Psoas muscle (tissue), 8 donors: Measurements from ENCODE around the gene RECQL5. TPM values are rescaled to one million over a fixed set of nuclear protein-coding genes. Genes with fewer than 3 reads are reported as not detected.
A peak's percentile ranks its signal among the peaks of the same experiment; 100 is the strongest.

ENCODE experiments used
- ATAC-seq, 4 donors: fragments of 200-7000 bp; cut with Tn5 transposase; one replicate each; pipeline ENCODE4 v1.9.1; 2020; ENCODE audit warnings: moderate library complexity in 3 of 4, mild to moderate bottlenecking in 2 of 4
- DNase-seq, 2 donors: peaks; one replicate each; pipeline ENCODE4 v3.0.0-alpha.2; 2020
- H3K27ac ChIP-seq: fragments of 200-600 bp; one replicate; pipeline ENCODE4 v1.8.0; 2022
- H3K27me3 ChIP-seq, 3 donors: fragments of 200-600 bp in 1 of 3; one replicate each; pipeline versions ENCODE4 v1.6.1 to v1.8.0; 2013 to 2022; ENCODE audit warnings: low read length in 2 of 3, mild to moderate bottlenecking in 2 of 3, moderate library complexity in 1 of 3; ENCODE audit not compliant: insufficient read depth in 3 of 3
- H3K36me3 ChIP-seq, 2 donors: fragments of 200-600 bp in 1 of 2; one replicate each; pipeline versions ENCODE4 v1.6.1 to v1.8.0; 2013 to 2022; ENCODE audit warnings: low read depth in 1 of 2, mild to moderate bottlenecking in 1 of 2, moderate library complexity in 1 of 2; ENCODE audit not compliant: insufficient read depth in 1 of 2
- H3K4me1 ChIP-seq: fragments of 200-600 bp; one replicate; pipeline ENCODE4 v1.8.0; 2022
- H3K4me3 ChIP-seq: fragments of 200-600 bp; one replicate; pipeline ENCODE4 v1.8.0; 2022; ENCODE audit warnings: mild to moderate bottlenecking
- H3K9me3 ChIP-seq: fragments of 200-600 bp; one replicate; pipeline ENCODE4 v1.8.0; 2022
- WGBS, 3 donors: extraction: QIAGEN DNeasy Blood & Tissue Kit; methylation state at CpG; one replicate each; pipeline versions ENCODE4 v1.1.6 to v1.1.7; 2013; 5-methylcytosine and 5-hydroxymethylcytosine counted together
- intact Hi-C, 2 donors: fragments of 100-400 bp; cut with DNase I; formaldehyde crosslinking; loops; one replicate each; pipeline versions ENCODE4 v1.11.0 to v1.14.2; 2022
- polyA plus RNA-seq, 3 donors: library from polyadenylated mRNA; stranded (reverse); fragments of 200-250 nt; gene quantifications; one replicate each; pipeline ENCODE4 v1.2.3, GENCODE V29; 2013
- total RNA-seq, 4 donors: library from RNA; stranded (reverse); fragmentation: NEBNext Ultra II Directional in 2 of 4; extraction: Animal tissue kit (Norgen Biotek cat#: 25700) in 2 of 4; gene quantifications; one replicate each; pipeline versions ENCODE4 v1.2.1 to v1.2.4, GENCODE V29; 2021 to 2023
- TF ChIP-seq, protein P1 (sequence below): fragments of 200-600 bp; IDR thresholded peaks from one replicate; pipeline ENCODE4 v1.8.0; 2022; ENCODE audit warnings: antibody characterized with exemption
- donor health status: healthy with polysubstance abuse.
- donor health status: DM: no; HTN: no; CAD: no; lungs with moderate emphysema.
- donor health status: Bipolar disorder and iron deficiency.
- donor health status: healthy.
- donor health status: DM: yes; HTN: yes; CAD: no.
- donor health status: DM: no; HTN: no; CAD: no.
- donor health status: DM: no; HTN: no; CAD: no.
- donor health status: DM: yes; HTN: yes; CAD: no.

RECQL5 gene
- total and polyA plus RNA-seq, 7 donors = 5.7 to 16.0 (median 8.0) TPM

DNA sequence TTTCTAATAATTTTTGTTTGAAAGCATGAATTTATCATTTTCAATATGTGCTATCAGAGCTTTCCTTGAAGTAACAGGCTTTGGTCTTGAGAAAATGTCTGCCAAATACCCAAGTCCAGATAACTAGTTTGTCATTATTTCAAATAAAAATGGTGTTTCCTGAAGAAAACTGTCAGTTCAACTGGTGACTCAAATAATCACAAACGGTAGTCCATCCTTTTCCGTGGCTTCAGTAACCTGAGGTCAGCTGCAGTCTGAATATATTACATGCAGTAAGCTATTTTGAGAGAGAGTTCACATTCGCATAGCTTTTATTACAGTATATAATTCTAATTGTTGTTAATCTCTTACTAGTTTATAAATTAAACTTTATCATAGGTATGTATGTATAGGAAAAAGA lies 9.5 kb upstream of the RECQL5 start:
- H3K9me3 ChIP-seq = no peaks in the 10 kb centered on the region
- no peaks in the 10 kb centered on the region for H3K27me3 ChIP-seq
- ATAC-seq (no peak), DNase-seq (no peak)
- WGBS, 3 donors = 43 to 70% (median 50%) methylated on average over 3 of the region's 3 CpGs
- no peak overlapping the region for H3K27ac ChIP-seq
- H3K4me3 ChIP-seq = no peak overlapping the region
- intact Hi-C loops = loop anchor here in 1 of 2 donors (5.0 kb wide), 1 partner anchor 44 kb away; the partner anchor contains the start of gene SMIM5
- TF ChIP-seq, protein P1, sequence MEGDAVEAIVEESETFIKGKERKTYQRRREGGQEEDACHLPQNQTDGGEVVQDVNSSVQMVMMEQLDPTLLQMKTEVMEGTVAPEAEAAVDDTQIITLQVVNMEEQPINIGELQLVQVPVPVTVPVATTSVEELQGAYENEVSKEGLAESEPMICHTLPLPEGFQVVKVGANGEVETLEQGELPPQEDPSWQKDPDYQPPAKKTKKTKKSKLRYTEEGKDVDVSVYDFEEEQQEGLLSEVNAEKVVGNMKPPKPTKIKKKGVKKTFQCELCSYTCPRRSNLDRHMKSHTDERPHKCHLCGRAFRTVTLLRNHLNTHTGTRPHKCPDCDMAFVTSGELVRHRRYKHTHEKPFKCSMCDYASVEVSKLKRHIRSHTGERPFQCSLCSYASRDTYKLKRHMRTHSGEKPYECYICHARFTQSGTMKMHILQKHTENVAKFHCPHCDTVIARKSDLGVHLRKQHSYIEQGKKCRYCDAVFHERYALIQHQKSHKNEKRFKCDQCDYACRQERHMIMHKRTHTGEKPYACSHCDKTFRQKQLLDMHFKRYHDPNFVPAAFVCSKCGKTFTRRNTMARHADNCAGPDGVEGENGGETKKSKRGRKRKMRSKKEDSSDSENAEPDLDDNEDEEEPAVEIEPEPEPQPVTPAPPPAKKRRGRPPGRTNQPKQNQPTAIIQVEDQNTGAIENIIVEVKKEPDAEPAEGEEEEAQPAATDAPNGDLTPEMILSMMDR = no peak
- H3K4me1 ChIP-seq = peaks cover 20% of the 10 kb centered on the region
- peaks cover 11 to 34% of the 10 kb centered on the region in 2 donors for H3K36me3 ChIP-seq

DNA sequence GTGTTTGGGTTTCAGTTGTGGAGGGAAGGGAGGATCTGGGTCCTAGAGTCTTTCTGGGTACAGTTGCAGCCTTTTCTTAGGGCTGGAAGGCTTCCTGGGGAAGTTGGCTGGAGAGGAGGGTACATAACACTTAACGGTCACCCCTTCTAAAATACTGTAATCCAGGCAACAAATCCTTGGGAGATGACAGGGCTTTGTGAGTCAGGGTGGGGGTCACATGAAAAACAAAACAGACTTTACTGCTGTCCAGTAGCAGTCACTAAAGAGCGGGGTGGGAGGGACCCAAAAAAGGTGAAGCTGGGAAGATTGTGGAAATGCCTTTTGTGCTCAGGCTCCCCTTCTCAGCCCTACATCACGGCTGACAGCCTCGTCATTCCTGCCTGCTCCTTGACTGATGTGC lies 6.5 kb upstream of the RECQL5 start:
- WGBS, 3 donors = 71 to 78% (median 78%) methylated on average over 4 of the region's 4 CpGs
- intact Hi-C loops = loop anchor here in 1 of 2 donors (5.0 kb wide), 1 partner anchor 74 kb away; no protein-coding TSS in a partner anchor
- Histone ChIP-seq H3K4me3 (no peak overlapping the region), H3K4me1 (peaks cover 19% of the 10 kb centered on the region), H3K9me3 (no peaks in the 10 kb centered on the region), H3K36me3 (peaks cover 11 to 59% of the 10 kb centered on the region in 2 donors), H3K27ac (no peak overlapping the region), H3K27me3 (no peaks in the 10 kb centered on the region)
- ATAC-seq (no peak), DNase-seq (no peak)
- TF ChIP-seq, protein P1 = no peak

DNA sequence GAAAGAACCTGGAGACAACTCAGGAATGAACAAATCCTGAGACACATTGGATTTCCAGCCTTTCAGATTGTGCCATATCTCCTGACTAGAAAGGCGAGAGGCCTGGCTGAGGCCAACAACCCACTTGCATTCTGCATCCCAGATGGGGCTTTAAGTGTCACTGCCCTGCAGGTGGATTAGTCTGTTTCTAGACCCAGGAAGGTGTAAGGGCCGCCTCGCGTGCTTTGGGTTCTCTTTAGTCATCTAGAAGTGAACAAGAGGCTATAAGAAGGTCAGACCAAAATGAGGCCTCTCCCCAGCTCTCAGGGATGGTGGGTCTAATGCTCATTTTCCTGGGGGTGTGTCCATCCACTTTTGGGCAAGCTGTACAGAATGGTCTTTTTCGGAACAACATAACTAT lies 5.1 kb upstream of the RECQL5 start:
- 93 to 95% (median 94%) methylated on average over 5 of the region's 5 CpGs for WGBS, 3 donors
- Histone ChIP-seq H3K9me3 (no peaks in the 10 kb centered on the region), H3K4me3 (no peak overlapping the region), H3K27ac (no peak overlapping the region), H3K4me1 (peaks cover 26% of the 10 kb centered on the region), H3K36me3 (peaks cover 9 to 61% of the 10 kb centered on the region in 2 donors), H3K27me3 (no peaks in the 10 kb centered on the region)
- no peak for ATAC-seq
- no peak for DNase-seq
- TF ChIP-seq, protein P1 = no peak
- intact Hi-C loops = loop anchor here in 1 of 2 donors (5.0 kb wide), 1 partner anchor 75 kb away; no protein-coding TSS in a partner anchor

DNA sequence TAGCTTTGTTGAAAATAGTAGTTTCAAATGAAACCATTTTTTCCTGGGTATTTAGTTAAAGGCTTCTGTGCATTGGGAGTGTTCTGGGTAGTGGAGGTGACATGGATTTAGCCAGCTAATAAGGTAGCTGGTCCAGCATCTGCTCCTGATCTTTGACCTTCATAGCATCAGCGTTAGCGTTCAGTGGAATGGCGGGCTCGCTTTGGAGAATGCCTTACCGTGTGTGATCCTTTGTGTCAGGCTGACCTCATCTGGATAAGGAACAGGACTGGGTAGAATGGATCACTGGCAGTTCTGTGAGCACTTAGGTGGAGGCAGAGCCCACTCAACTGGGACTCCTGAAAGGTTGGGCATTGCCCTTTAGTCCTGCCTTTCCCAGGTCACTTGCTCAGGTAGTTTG lies 3.9 kb upstream of the RECQL5 start:
- no peaks in the 10 kb centered on the region for H3K27me3 ChIP-seq
- DNase-seq (no peak), ATAC-seq (no peak)
- intact Hi-C loops = loop anchor here in 1 of 2 donors (5.0 kb wide), 1 partner anchor 76 kb away; no protein-coding TSS in a partner anchor
- H3K4me3 ChIP-seq = no peak overlapping the region
- peaks cover 9 to 61% of the 10 kb centered on the region in 2 donors for H3K36me3 ChIP-seq
- WGBS, 3 donors = 66 to 77% (median 72%) methylated on average over 5 of the region's 5 CpGs
- TF ChIP-seq, protein P1 = no peak
- no peak overlapping the region for H3K27ac ChIP-seq
- H3K4me1 ChIP-seq = peaks cover 23% of the 10 kb centered on the region
- H3K9me3 ChIP-seq = no peaks in the 10 kb centered on the region

DNA sequence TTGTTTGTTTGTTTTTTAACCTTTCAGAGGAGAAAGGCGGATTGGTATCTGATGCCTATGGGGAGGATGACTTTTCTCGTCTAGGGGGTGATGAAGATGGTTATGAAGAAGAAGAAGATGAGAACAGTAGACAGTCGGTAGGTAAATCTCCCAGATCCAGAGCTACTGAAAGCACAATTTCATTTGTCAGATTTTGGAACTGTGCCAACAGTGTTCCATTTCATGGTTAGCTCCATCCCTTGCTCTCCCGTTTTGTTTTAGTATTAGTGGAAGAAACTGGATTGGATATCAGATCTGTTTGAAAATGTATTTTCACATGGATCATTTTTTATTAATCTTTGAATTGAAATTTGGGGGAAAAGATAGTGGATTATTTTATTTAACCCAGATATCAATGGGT lies 1.5 kb upstream of the RECQL5 start:
- Histone ChIP-seq H3K9me3 (no peaks in the 10 kb centered on the region), H3K27me3 (no peaks in the 10 kb centered on the region), H3K27ac (no peak overlapping the region), H3K4me3 (peak overlapping the region; percentile 91), H3K4me1 (peaks cover 25% of the 10 kb centered on the region), H3K36me3 (peaks cover 6 to 63% of the 10 kb centered on the region in 2 donors)
- WGBS, 3 donors = 62% methylated on average over 4 of the region's 4 CpGs
- ATAC-seq (no peak), DNase-seq (no peak)
- TF ChIP-seq, protein P1 = no peak
- intact Hi-C loops = no loop called here
